Testis (tissue), 2 donors: Measurements from ENCODE around the gene CRYM.

Experiments
- CTCF ChIP-seq, 3 experiments: fragments of 450-650 bp in 2 of 3; fragments of 200-600 bp in 1 of 3; sonication (generic) in 1 of 3; IDR thresholded peaks; one replicate each; pipeline ENCODE4 v1.5.1; 2016 to 2019; ENCODE audit warnings: antibody characterized with exemption in 3 of 3, mild to moderate bottlenecking in 2 of 3, moderate library complexity in 1 of 3
- POLR2A ChIP-seq: fragments of 450-650 bp; IDR thresholded peaks from one replicate; pipeline ENCODE4 v1.6.1; 2017; ENCODE audit warnings: antibody characterized with exemption, mild to moderate bottlenecking, moderate library complexity

- TF ChIP-seq POLR2A = no peak
- TF ChIP-seq CTCF (IDR thresholded peaks at IDR 0.05) = no peak
Measured at GRCh38 chr16:21302454-21302853, 24.4 kb upstream of the CRYM start.
